GM12864 (cell line): ENCODE results near the gene VPS13D.

ENCODE experiments used
- DNase-seq: peaks from one replicate; pipeline ENCODE4 v3.0.0-alpha.2; 2011; ENCODE audit warnings: low read depth
- H3K4me3 ChIP-seq: 2 replicates; pipeline ENCODE4 v1.5.1; 2011; ENCODE audit warnings: mild to moderate bottlenecking, low read depth, low read length, control low read depth
- TF ChIP-seq, protein P1 (sequence below): IDR thresholded peaks from 2 replicates; pipeline ENCODE4 v1.5.1; 2011; ENCODE audit warnings: low read depth, mild to moderate bottlenecking, moderate library complexity, low read length, control low read depth, inconsistent platforms; ENCODE audit errors: missing control alignments

VPS13D gene

GRCh38 chr1:12552111-12552888 is 322.5 kb downstream of the VPS13D start:
- no peak for DNase-seq

DNA sequence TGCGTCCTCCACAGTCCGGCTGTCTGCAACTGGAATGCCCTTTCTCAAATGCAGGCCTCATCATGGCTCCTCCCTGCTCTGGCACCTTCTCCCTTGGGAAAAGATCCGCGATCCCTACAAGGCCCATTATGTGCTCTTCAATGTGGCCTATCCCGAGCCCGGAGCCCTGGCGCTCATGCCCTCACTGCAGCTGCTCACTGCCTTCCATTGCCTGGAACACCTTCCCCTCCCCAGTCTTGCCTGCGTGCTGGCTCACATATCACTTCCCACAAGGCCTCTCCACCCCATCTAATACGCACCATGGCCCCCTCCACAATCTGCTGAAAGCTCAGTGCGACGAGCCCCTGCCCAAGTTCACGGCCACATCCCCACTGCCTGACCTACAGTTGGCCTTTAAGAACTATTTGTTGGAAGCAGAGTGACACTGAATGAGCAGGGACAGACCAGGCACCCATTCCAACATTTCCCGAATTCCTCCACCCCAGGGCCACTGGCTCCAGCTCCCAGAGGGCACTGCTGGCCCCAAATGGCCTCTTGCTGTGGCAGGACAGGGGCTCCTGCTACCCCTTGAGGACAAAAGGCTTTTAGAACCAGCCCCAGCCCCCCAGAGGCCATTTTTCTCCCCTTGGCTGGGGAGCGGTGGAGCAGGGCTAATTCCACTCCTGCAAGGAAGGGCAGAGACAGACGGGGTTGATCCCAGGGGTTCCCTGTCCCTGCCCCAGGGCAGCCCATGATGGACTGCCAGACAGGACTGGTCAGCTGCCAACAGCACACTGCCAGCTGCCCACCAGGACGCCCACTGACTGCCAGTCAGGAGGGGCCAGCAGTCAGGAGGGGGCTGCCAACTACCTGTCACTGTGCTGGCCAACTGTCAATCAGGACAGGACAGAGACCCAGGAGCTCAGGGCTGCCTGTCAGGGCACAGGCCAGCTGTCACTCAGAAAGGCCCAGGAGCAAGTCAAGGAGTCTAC is 323.4 kb downstream of the VPS13D start:
- TF ChIP-seq, protein P1, sequence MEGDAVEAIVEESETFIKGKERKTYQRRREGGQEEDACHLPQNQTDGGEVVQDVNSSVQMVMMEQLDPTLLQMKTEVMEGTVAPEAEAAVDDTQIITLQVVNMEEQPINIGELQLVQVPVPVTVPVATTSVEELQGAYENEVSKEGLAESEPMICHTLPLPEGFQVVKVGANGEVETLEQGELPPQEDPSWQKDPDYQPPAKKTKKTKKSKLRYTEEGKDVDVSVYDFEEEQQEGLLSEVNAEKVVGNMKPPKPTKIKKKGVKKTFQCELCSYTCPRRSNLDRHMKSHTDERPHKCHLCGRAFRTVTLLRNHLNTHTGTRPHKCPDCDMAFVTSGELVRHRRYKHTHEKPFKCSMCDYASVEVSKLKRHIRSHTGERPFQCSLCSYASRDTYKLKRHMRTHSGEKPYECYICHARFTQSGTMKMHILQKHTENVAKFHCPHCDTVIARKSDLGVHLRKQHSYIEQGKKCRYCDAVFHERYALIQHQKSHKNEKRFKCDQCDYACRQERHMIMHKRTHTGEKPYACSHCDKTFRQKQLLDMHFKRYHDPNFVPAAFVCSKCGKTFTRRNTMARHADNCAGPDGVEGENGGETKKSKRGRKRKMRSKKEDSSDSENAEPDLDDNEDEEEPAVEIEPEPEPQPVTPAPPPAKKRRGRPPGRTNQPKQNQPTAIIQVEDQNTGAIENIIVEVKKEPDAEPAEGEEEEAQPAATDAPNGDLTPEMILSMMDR = no peak
- no peak for DNase-seq
- no peak overlapping the region for H3K4me3 ChIP-seq

More at GRCh38 chr1:12552111-12552888, 322.5 kb downstream of the VPS13D start:
- H3K4me3 ChIP-seq = no peak overlapping the region
- TF ChIP-seq, protein P1 = no peak

DNA sequence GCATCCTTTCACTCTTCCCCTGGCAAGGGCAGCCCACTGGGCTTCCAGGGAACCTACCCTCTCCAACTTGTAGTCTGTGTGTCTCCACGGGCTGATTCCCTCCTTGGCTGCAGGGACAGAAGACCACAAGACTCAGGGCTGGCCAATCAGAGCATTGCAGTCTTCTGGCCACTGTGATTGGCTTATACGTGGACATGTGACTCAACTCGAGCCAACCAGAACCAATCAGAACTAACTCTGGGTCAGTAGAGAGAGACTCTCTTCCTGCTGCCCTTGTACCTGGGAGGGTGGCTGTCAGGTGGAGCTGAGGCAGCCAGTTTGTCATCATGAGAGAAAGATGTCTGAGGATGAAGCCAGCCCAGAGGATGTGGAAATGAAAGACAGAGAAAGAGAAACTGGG is 324.1 kb downstream of the VPS13D start:
- H3K4me3 ChIP-seq = no peak overlapping the region
- TF ChIP-seq, protein P1 = no peak

GRCh38 chr1:12554521-12555305 is 324.9 kb downstream of the VPS13D start:
- TF ChIP-seq, protein P1 = no peak

More for the DNA sequence above, 324.1 kb downstream of the VPS13D start:
- DNase-seq = no peak

GRCh38 chr1:12555411-12556367 is 325.9 kb downstream of the VPS13D start:
- TF ChIP-seq, protein P1 = no peak
- H3K4me3 ChIP-seq = no peak overlapping the region
- no peak for DNase-seq

More at GRCh38 chr1:12554521-12555305, 324.9 kb downstream of the VPS13D start:
- DNase-seq = no peak
- H3K4me3 ChIP-seq = no peak overlapping the region

- no peak for DNase-seq
- TF ChIP-seq, protein P1 = no peak
- no peak overlapping the region for H3K4me3 ChIP-seq
Observed at GRCh38 chr1:12556368-12556930, 326.6 kb downstream of the VPS13D start.
